Endothelial cell of umbilical vein (primary cell): ENCODE measurements around the gene YDJC. TPM values are rescaled to one million over a fixed set of nuclear protein-coding genes. Genes with fewer than 3 reads are reported as not detected.

Experiments used
- BruUV-seq: library from RNA; stranded (reverse); fragments of 400-500 nt; replicated peaks from 2 replicates; lab custom pipeline; 2021; lab: Mats Ljungman, UMichigan
- CTCF ChIA-PET: fragments of 300-600, 350-600 bp; sonication (Branson Sonifier 250); formaldehyde crosslinking; loops from one replicate; lab custom pipeline; 2021; ENCODE audit warnings: antibody characterized with exemption, inconsistent platforms; lab: Charles Lee
- POLR2A ChIA-PET: fragments of 300-600, 350-600 bp; sonication (Branson Sonifier 250); formaldehyde crosslinking; loops from one replicate; lab custom pipeline; 2021; ENCODE audit warnings: antibody characterized with exemption, inconsistent platforms; lab: Charles Lee
- DNase-seq: peaks from one replicate; pipeline ENCODE4 v3.0.0-alpha.2; 2011; ENCODE audit warnings: low read depth, low spot score
- FAIRE-seq: peaks from 2 replicates; lab custom pipeline; 2011; peaks lifted over from hg19 to GRCh38; lab: Jason Lieb, UNC
- H2AFZ ChIP-seq: 2 replicates; pipeline ENCODE4 v1.6.0; 2012; ENCODE audit warnings: low read depth, low read length, control low read depth, inconsistent platforms
- H3K27ac ChIP-seq: 2 replicates; pipeline ENCODE4 v1.5.1; 2011; ENCODE audit warnings: low read depth, mild to moderate bottlenecking, control low read depth, low read length, moderate library complexity; ENCODE audit not compliant: insufficient read depth
- H3K27me3 ChIP-seq, 2 experiments: 2 replicates each; pipeline versions ENCODE4 v1.6.0 to v1.6.1; 2011; ENCODE audit warnings: low read length in 2 of 2, mixed read lengths in 1 of 2; ENCODE audit not compliant: control insufficient read depth in 2 of 2, insufficient read depth in 2 of 2
- H3K36me3 ChIP-seq, 2 experiments: 2 replicates in 1 of 2; 3 replicates in 1 of 2; pipeline ENCODE4 v1.5.1; 2011; ENCODE audit warnings: low read length in 2 of 2, mild to moderate bottlenecking in 1 of 2, moderate library complexity in 1 of 2; ENCODE audit not compliant: control insufficient read depth in 2 of 2, insufficient read depth in 2 of 2; ENCODE audit errors: extremely low read depth in 1 of 2
- H3K4me1 ChIP-seq: 3 replicates; pipeline ENCODE4 v1.5.1; 2011; ENCODE audit warnings: mild to moderate bottlenecking, low read length; ENCODE audit not compliant: control insufficient read depth, insufficient read depth; ENCODE audit errors: extremely low read depth
- H3K4me2 ChIP-seq: 2 replicates; pipeline ENCODE4 v1.6.1; 2011; ENCODE audit warnings: low read length, control low read depth, mixed read lengths; ENCODE audit not compliant: insufficient read depth
- H3K4me3 ChIP-seq, 3 experiments: fragments of 200-600 bp in 1 of 3; sonication (generic), shearing (Covaris generic) in 1 of 3; replicated peaks in 1 of 3; 2 replicates each; pipeline ENCODE4 v1.5.1; 2011 to 2016; ENCODE audit warnings: control low read depth in 3 of 3, low read length in 3 of 3, mild to moderate bottlenecking in 2 of 3, inconsistent platforms in 1 of 3, low read depth in 1 of 3, moderate library complexity in 1 of 3; ENCODE audit not compliant: insufficient read depth in 1 of 3
- H3K79me2 ChIP-seq: 2 replicates; pipeline ENCODE4 v1.6.0; 2012; ENCODE audit warnings: low read length, inconsistent platforms; ENCODE audit not compliant: control insufficient read depth, insufficient read depth
- H3K9ac ChIP-seq: replicated peaks from 2 replicates; pipeline ENCODE3; 2011; ENCODE audit warnings: low read length, control low read depth; ENCODE audit not compliant: insufficient read depth; ENCODE audit errors: extremely low read depth
- H3K9me1 ChIP-seq: replicated peaks from 3 replicates; pipeline ENCODE4 v1.6.0; 2011; ENCODE audit warnings: mild to moderate bottlenecking, low read length; ENCODE audit not compliant: control insufficient read depth, insufficient read depth; ENCODE audit errors: extremely low read depth
- H3K9me3 ChIP-seq: replicated peaks from 2 replicates; pipeline ENCODE4 v1.5.1; 2012; ENCODE audit warnings: low read length, inconsistent platforms; ENCODE audit not compliant: control insufficient read depth, insufficient read depth
- H4K20me1 ChIP-seq: replicated peaks from 2 replicates; pipeline ENCODE3; 2011; ENCODE audit warnings: mild to moderate bottlenecking, low read length; ENCODE audit not compliant: control insufficient read depth, insufficient read depth; ENCODE audit errors: extremely low read depth
- EZH2 ChIP-seq: IDR thresholded peaks from 2 replicates; pipeline ENCODE4 v1.6.1; 2012; ENCODE audit warnings: borderline replicate concordance, low read depth, mild to moderate bottlenecking, moderate library complexity, low read length, inconsistent platforms; ENCODE audit not compliant: severe bottlenecking
- FOS ChIP-seq: IDR thresholded peaks from 2 replicates; pipeline ENCODE4 v1.6.1; 2011; ENCODE audit warnings: mild to moderate bottlenecking, low read length, moderate library complexity, borderline replicate concordance; ENCODE audit not compliant: insufficient read depth
- GATA2 ChIP-seq: IDR thresholded peaks from 2 replicates; pipeline ENCODE4 v1.7.0; 2011; ENCODE audit warnings: low read depth, mild to moderate bottlenecking, moderate library complexity, mixed read lengths, low read length; ENCODE audit not compliant: insufficient read length, insufficient read depth
- JUN ChIP-seq: IDR thresholded peaks from 2 replicates; pipeline ENCODE4 v1.6.1; 2011; ENCODE audit warnings: borderline replicate concordance, low read depth; ENCODE audit not compliant: insufficient read length, insufficient read depth
- MYC ChIP-seq: IDR thresholded peaks from one replicate; pipeline ENCODE4 v1.6.1; 2011; ENCODE audit warnings: mild to moderate bottlenecking, low read depth, low read length
- POLR2A ChIP-seq: IDR thresholded peaks from 2 replicates; pipeline ENCODE4 v1.6.1; 2012; ENCODE audit warnings: low read depth, mild to moderate bottlenecking, control low read depth, low read length
- POLR2AphosphoS5 ChIP-seq: IDR thresholded peaks from 2 replicates; pipeline ENCODE4 v1.6.1; 2012; ENCODE audit warnings: low read depth, mild to moderate bottlenecking, control low read depth, low read length, moderate library complexity; ENCODE audit not compliant: insufficient read depth
- dilution Hi-C: fragments of 300-500 bp; cut with MboI; formaldehyde crosslinking; loops from one replicate; pipeline ENCODE4 v1.15.0; 2019; ENCODE audit warnings: low sequenced_read_pairs; ENCODE audit not compliant: extremely low pct_ligation_motif_present
- intact Hi-C: fragments of 100-400 bp; cut with micrococcal nuclease; formaldehyde crosslinking; loops from one replicate; pipeline ENCODE4 v1.10.0; 2022
- polyA plus RNA-seq, 4 experiments: library from polyadenylated mRNA; depleted of rRNA in 3 of 4; stranded (reverse) in 3 of 4; unstranded in 1 of 4; fragments of >200 nt; gene quantifications; 2 replicates each; pipeline versions ENCODE4 v1.2.1 to v1.2.3, GENCODE V29; 2011 to 2012; ENCODE audit warnings: missing spikeins in 1 of 4
- total RNA-seq: library from RNA; stranded (reverse); gene quantifications from 2 replicates; pipeline ENCODE4 v1.2.3, GENCODE V29; 2021
- TF ChIP-seq, protein P1 (sequence below), 2 donors: IDR thresholded peaks; 1 replicate in 1 of 2; 2 replicates in 1 of 2; pipeline ENCODE4 v1.5.1; 2011; ENCODE audit warnings: low read length in 2 of 2, mild to moderate bottlenecking in 2 of 2, moderate library complexity in 2 of 2, control low read depth in 1 of 2, inconsistent platforms in 1 of 2, low read depth in 1 of 2; ENCODE audit not compliant: insufficient read depth in 1 of 2; ENCODE audit errors: extremely low read depth in 1 of 2
- TF ChIP-seq, protein P2 (sequence below): IDR thresholded peaks from 2 replicates; pipeline ENCODE4 v1.6.1; 2011; ENCODE audit not compliant: insufficient read depth, insufficient read length

YDJC gene
- total and polyA plus RNA-seq, 2 donors (not counting 3 experiments of a cell fraction or from before 2014, with no cell fraction given): 27.2 to 29.9 TPM

DNA sequence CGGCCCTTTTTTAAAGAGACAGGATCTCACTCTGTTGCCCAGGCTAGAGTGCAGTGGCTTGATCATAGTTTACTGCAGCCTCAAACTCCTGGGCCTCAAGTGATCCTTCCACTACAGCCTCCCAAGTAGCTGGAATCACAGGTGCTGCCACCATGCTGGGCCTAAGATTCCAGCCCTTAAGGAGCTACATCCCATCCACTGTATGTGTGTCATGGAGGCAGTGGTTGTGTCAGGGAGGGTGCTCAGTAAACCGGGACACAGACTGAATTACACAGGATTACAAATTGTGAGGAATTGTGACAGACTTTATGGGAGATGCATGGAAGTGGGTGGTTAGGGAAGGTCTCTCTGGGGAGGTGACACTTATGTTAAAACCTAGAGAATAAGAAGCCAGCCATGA lies 33.9 kb upstream of the YDJC start:
- TF ChIP-seq JUN (no peak), EZH2 (no peak), MYC (no peak), POLR2A (no peak), POLR2AphosphoS5 (no peak), FOS (no peak), GATA2 (no peak)
- TF ChIP-seq, protein P1, sequence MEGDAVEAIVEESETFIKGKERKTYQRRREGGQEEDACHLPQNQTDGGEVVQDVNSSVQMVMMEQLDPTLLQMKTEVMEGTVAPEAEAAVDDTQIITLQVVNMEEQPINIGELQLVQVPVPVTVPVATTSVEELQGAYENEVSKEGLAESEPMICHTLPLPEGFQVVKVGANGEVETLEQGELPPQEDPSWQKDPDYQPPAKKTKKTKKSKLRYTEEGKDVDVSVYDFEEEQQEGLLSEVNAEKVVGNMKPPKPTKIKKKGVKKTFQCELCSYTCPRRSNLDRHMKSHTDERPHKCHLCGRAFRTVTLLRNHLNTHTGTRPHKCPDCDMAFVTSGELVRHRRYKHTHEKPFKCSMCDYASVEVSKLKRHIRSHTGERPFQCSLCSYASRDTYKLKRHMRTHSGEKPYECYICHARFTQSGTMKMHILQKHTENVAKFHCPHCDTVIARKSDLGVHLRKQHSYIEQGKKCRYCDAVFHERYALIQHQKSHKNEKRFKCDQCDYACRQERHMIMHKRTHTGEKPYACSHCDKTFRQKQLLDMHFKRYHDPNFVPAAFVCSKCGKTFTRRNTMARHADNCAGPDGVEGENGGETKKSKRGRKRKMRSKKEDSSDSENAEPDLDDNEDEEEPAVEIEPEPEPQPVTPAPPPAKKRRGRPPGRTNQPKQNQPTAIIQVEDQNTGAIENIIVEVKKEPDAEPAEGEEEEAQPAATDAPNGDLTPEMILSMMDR (IDR thresholded peaks at IDR 0.05; ENCODE audit: extremely low read depth in 1 of 2, insufficient read depth in 1 of 2, low read depth in 1 of 2, low read length in 2 of 2): no peak
- TF ChIP-seq, protein P2, sequence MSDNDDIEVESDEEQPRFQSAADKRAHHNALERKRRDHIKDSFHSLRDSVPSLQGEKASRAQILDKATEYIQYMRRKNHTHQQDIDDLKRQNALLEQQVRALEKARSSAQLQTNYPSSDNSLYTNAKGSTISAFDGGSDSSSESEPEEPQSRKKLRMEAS: no peak
- peaks cover 0 to 2% of the 10 kb centered on the region in 2 experiments for H3K27me3 ChIP-seq
- H2AFZ ChIP-seq: no peak overlapping the region
- ChIA-PET POLR2A (no interaction called here), CTCF (no interaction called here)
- BruUV-seq: no TSS peak
- H3K9ac ChIP-seq: no peak overlapping the region
- H3K9me1 ChIP-seq: no peaks in the 10 kb centered on the region
- H3K4me1 ChIP-seq: peaks cover 7% of the 10 kb centered on the region
- no peak overlapping the region for H3K4me2 ChIP-seq
- DNase-seq (no peak), FAIRE-seq (no peak)
- dilution Hi-C loops (no loop called here), intact Hi-C loops (no loop called here)
- peaks cover 5% of the 10 kb centered on the region for H3K79me2 ChIP-seq
- H4K20me1 ChIP-seq: no peaks in the 10 kb centered on the region
- no peaks in the 10 kb centered on the region for H3K36me3 ChIP-seq
- H3K27ac ChIP-seq: no peak overlapping the region
- H3K9me3 ChIP-seq: no peaks in the 10 kb centered on the region
- no peak overlapping the region for H3K4me3 ChIP-seq
